Measurements from ENCODE around the gene EZH2.

DNA sequence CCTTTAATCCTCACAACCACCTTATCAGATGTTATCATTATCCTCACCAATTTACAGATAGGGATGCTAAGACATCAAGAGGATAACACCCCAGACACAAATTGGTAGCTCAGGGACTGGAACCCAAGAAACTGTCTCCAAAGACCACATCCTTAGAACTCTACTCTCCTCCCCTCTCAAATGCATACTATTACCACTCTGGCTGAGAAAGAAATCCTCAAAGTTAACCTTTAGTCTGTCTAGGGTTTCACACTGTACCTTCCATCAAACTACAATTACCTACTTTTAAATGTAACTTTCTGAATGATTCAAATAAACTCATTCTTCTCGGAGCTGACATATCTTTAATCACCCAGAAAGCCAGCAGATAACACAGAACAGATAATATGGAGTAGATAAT lies 6.6 kb downstream of the EZH2 start:
- TF ChIP-seq POLR2A (IDR thresholded peaks at IDR 0.05; ENCODE audit: low read depth, low read length) (no peak), POLR2AphosphoS5 (IDR thresholded peaks at IDR 0.05; ENCODE audit: low read depth, low read length) (no peak), TAF1 (IDR thresholded peaks at IDR 0.05; ENCODE audit: borderline replicate concordance, low read depth, low read length) (no peak)

Measured in GM12892 (cell line).